GM21619 (cell line): Measurements from ENCODE around the gene NPR2.

Source experiments
- ATAC-seq: cut with Tn5 transposase; IDR thresholded peaks from one replicate; pipeline ENCODE4 v1.9.1; 2021; ENCODE audit not compliant: unreplicated experiment

Gene NPR2

GRCh38 chr9:35798658-35799374 lies 7.4 kb downstream of the NPR2 start:
- ATAC-seq: no peak

GRCh38 chr9:35800530-35800929 lies 9.1 kb downstream of the NPR2 start:
- no peak for ATAC-seq

GRCh38 chr9:35801328-35802128 lies 10.1 kb downstream of the NPR2 start:
- ATAC-seq: no peak

GRCh38 chr9:35806101-35806500 lies 14.7 kb downstream of the NPR2 start:
- no peak for ATAC-seq

- ATAC-seq: no peak
Observed at GRCh38 chr9:35808433-35808832, 17.0 kb downstream of the NPR2 start.

GRCh38 chr9:35810122-35810521 lies 18.7 kb downstream of the NPR2 start:
- no peak for ATAC-seq

- no peak for ATAC-seq
Observed at GRCh38 chr9:35811381-35812024, 20.1 kb downstream of the NPR2 start.

- peak; percentile 59 for ATAC-seq
Observed at GRCh38 chr9:35812025-35812602, 20.7 kb downstream of the NPR2 start, which contains the start of gene SPAG8. TSS of gene SPAG8 (minus strand) at chr9:35812262. CDS start at chr9:35812147, 115 bp downstream.

GRCh38 chr9:35813434-35814105 lies 22.2 kb downstream of the NPR2 start:
- no peak for ATAC-seq

- peak; percentile 26 for ATAC-seq
Observed at GRCh38 chr9:35814106-35814840, 22.9 kb downstream of the NPR2 start.

- peak; percentile 65 for ATAC-seq
Observed at GRCh38 chr9:35814841-35815543, 23.6 kb downstream of the NPR2 start, which contains the start of gene HINT2. TSS of gene HINT2 (minus strand) at chr9:35815042. CDS start at chr9:35814979, 63 bp downstream.

GRCh38 chr9:35816708-35817107 lies 25.3 kb downstream of the NPR2 start:
- ATAC-seq: no peak

GRCh38 chr9:35818341-35818740 lies 26.9 kb downstream of the NPR2 start:
- no peak for ATAC-seq

- no peak for ATAC-seq
Observed at GRCh38 chr9:35820076-35820475, 28.7 kb downstream of the NPR2 start.

- no peak for ATAC-seq
Observed at GRCh38 chr9:35822926-35823325, 31.5 kb downstream of the NPR2 start.

GRCh38 chr9:35826071-35826701 lies 34.8 kb downstream of the NPR2 start:
- no peak for ATAC-seq

GRCh38 chr9:35827486-35827885 lies 36.1 kb downstream of the NPR2 start:
- no peak for ATAC-seq

GRCh38 chr9:35828716-35829083 lies 37.3 kb downstream of the NPR2 start, which contains the start of gene FAM221B:
TSS of gene FAM221B (minus strand) at chr9:35828732. CDS start at chr9:35826161, 2,571 bp downstream.
- no peak for ATAC-seq
